Activated CD8-positive, alpha-beta memory T cell treated with anti-CD3 and anti-CD28 coated beads, Interleukin-2, amount 50 U/mL, for 1 hour (primary cell): ENCODE results near the gene SFN.

Experiments
- DNase-seq: peaks from one replicate; pipeline ENCODE4 v3.0.0-alpha.2; 2020; ENCODE audit errors: extremely low read depth

SFN gene

DNA sequence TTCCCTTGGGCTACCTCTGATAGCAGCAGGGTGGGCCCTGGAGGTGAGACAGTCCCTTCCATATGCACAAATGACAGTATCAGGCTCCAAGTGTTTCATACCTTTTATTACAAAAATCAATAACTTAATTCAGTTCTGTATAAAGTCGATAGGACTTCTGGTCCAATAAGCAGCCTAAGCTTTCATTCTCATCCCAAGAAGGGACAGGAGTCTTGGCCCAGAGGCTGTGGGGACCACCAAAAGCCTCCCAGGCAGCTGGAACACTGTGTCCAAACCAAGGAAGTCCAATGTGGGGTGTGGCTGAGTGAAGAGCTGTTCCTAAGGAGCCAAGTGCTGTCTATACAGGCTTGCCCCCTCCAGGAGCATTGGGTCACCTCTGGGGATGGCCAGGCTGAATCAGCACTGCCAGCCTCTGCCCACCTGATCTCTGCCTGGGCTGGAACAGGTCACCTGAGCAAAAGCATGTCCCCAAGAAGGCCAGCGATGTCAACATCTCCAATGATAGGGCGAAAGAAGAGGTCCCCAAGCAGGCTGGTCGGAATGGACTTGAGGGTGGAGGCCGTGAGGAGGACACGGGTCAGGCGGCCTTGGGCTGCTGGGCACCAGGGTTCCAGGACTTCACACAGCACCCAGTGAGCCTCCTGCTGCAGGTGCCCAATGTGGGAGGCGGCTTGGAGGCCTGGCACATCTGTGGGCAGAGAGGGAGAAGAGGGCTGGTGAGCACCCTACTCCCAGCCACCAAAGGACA is 48.6 kb downstream of the SFN start:
- no peak for DNase-seq

GRCh38 chr1:26912147-26912490 is 49.2 kb downstream of the SFN start:
- no peak for DNase-seq

GRCh38 chr1:26913389-26913753 is 50.4 kb downstream of the SFN start:
- DNase-seq: no peak
